A172 (cell line): ENCODE measurements around the gene SERTM1. TPM values are rescaled to one million over a fixed set of nuclear protein-coding genes. Genes with fewer than 3 reads are reported as not detected.

Experiments used
- DNase-seq: peaks from one replicate; pipeline ENCODE4 v3.0.0-alpha.2; 2015; ENCODE audit warnings: low spot score
- total RNA-seq: library from RNA; depleted of rRNA; stranded (reverse); fragments of >200 nt; shearing (Covaris generic); gene quantifications from 2 replicates; pipeline ENCODE4 v1.2.3, GENCODE V29; 2014; rRNA removed

The SERTM1 gene
- total RNA-seq, 1 experiment from 2014 or later, result not detected

- no peak for DNase-seq
Observed at GRCh38 chr13:36710396-36710795, 36.6 kb downstream of the SERTM1 start.

DNA sequence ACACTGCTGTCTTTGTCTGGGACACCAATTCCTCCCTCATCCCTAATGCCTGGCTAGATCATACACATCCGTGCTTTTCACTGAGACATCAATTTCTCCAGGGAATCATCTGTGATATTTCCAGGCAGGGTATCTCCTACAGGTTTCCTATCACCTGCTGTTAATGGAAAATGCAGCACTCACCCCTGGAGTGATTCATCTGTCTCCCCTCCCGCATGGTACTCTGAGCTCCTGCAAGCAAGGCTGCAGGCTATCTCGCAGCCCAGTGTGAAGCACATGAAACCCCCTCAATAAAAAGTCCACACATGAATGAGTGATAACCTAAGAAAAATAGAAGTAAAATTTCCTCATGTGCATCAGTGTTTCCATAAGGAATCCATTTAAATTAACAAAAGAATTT is 38.5 kb downstream of the SERTM1 start:
- DNase-seq, result no peak

DNA sequence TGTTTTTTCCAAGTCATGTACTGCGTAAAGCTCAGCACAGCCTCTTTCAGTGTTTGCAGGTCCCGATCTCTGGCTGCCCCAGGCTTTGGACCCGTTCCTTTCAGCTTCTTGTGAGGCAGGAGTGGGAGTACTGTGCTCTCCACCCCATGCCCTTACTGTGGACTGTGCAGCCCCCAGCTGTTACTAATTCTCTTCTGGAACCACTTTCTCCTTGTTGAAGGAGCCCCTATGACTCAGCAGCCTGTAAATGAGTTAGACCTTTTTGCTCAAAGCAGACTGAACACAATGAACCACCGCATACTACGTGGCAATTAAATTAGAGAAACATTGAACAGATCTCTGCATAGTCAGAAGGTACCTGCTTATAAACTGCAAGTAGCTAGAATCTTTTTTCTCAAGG is 39.0 kb downstream of the SERTM1 start:
- DNase-seq, result no peak

GRCh38 chr13:36713887-36714286 is 40.1 kb downstream of the SERTM1 start:
- no peak for DNase-seq

GRCh38 chr13:36715841-36716240 is 42.0 kb downstream of the SERTM1 start:
- no peak for DNase-seq

- DNase-seq, result no peak
Observed at GRCh38 chr13:36717017-36717416, 43.2 kb downstream of the SERTM1 start.

GRCh38 chr13:36717966-36718545 is 44.2 kb downstream of the SERTM1 start:
- DNase-seq, result no peak

GRCh38 chr13:36718686-36719085 is 44.9 kb downstream of the SERTM1 start:
- DNase-seq, result no peak

- no peak for DNase-seq
Observed at GRCh38 chr13:36724141-36724540, 50.3 kb downstream of the SERTM1 start.

DNA sequence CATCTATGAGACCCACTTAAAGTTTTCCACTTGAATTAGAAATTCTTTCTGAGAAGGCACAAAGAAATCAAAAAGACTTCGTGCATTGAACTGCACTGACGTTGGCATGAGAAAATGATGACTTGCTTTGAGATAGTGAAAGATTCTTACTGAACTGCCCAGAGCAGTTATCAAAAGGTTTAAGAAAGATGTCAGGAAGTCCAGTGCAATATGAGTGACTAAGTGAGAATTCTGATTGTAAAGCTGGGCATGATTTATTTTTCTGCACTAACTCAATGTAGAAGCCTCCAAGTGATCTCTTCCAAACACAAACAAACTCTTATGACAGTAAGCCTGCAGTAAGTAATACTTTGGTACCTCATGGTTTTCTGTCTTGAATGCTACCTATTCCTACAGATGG is 52.1 kb downstream of the SERTM1 start:
- no peak for DNase-seq

- no peak for DNase-seq
Observed at GRCh38 chr13:36728006-36728405, 54.2 kb downstream of the SERTM1 start.

DNA sequence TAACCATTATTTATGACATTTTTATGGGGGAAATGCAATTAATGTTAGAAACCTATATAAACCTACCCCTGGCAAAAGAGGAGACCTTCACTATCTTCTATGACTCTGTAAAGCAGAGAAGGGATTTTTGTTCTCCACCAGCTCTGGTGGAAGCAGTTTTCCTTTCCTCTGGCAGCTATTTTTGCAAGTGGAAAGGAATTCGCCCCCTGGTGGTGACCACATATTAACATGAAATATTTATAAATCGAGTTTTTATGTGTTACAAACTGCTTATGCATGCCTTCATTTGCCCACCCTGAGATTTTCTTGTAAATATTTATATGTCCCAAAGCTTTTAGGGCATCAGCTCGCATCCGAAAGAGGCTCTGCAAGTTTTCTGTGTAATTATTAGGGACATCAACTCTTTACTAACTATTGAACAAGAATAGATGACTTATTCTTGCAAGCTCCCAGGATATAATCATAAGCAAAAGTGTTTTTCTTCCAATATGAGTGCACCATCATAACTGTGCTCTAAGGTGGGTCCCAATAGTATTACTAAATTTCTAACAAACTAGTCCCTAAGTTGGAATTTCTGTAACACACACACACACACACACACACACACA is 62.4 kb downstream of the SERTM1 start:
- DNase-seq, result peak; percentile 38

GRCh38 chr13:36737524-36738083 is 63.8 kb downstream of the SERTM1 start:
- no peak for DNase-seq

- DNase-seq, result no peak
Observed at GRCh38 chr13:36745436-36745835, 71.6 kb downstream of the SERTM1 start.

- no peak for DNase-seq
Observed at GRCh38 chr13:36746051-36746450, 72.2 kb downstream of the SERTM1 start.

Other genes starting within 250 kb of the SERTM1 start
- 10.7 and 11.5 TPM in 2 replicates for gene CCNA1, start 241.5 kb upstream of the SERTM1 start, total RNA-seq
- gene RFXAP, start 145.2 kb downstream of the SERTM1 start, total RNA-seq, result 1.3 and 1.5 TPM in 2 replicates
- gene SMAD9, start 246.2 kb downstream of the SERTM1 start, total RNA-seq, result 2.1 and 5.2 TPM in 2 replicates